RWPE1 (cell line): ENCODE measurements around the gene TBX15.

Experiments
- CTCF ChIA-PET: fragments of 350-600 bp; sonication (Branson Sonifier 250); formaldehyde crosslinking; extraction: SDS; loops from one replicate; lab custom pipeline; 2021; lab: Yijun Ruan, JAX
- POLR2A ChIA-PET: fragments of 400-600 bp; formaldehyde crosslinking; extraction: SDS; loops from one replicate; lab custom pipeline; 2020; ENCODE audit warnings: antibody characterized with exemption; ENCODE audit not compliant: low non-redundant PET; lab: Yijun Ruan, JAX
- DNase-seq: peaks from one replicate; pipeline ENCODE4 v3.0.0; 2012; ENCODE audit warnings: low spot score
- H3K27ac ChIP-seq: fragments of 450-650 bp; 2 replicates; pipeline ENCODE4 v1.5.1; 2017
- TF ChIP-seq, protein P1 (sequence below): fragments of 450-650 bp; conservative IDR thresholded peaks from 2 replicates; pipeline ENCODE4 v1.5.1; 2017; ENCODE audit warnings: low read depth, mild to moderate bottlenecking

The TBX15 gene

DNA sequence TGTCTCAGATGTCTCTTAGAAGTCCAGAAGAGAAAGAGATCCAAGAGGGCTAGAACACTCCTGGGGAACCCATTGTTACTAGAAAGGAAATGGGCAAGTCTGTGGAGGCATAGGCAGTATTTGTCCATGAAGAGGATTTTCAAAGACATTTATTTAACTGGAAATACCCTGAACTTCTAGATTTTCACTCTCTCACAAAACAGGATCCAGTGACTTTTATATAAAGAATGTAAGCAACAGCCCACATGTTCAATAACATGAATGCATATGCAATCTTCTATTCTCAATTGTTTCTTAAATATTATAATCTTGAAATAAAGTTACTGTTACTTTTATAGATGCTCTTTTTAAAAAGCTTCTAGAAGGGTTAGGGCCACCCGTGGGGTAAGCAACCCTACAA is 53.4 kb downstream of the TBX15 start:
- DNase-seq = no peak
- ChIA-PET POLR2A (no interaction called here), CTCF (no interaction called here)
- no peak overlapping the region for H3K27ac ChIP-seq
- TF ChIP-seq, protein P1, sequence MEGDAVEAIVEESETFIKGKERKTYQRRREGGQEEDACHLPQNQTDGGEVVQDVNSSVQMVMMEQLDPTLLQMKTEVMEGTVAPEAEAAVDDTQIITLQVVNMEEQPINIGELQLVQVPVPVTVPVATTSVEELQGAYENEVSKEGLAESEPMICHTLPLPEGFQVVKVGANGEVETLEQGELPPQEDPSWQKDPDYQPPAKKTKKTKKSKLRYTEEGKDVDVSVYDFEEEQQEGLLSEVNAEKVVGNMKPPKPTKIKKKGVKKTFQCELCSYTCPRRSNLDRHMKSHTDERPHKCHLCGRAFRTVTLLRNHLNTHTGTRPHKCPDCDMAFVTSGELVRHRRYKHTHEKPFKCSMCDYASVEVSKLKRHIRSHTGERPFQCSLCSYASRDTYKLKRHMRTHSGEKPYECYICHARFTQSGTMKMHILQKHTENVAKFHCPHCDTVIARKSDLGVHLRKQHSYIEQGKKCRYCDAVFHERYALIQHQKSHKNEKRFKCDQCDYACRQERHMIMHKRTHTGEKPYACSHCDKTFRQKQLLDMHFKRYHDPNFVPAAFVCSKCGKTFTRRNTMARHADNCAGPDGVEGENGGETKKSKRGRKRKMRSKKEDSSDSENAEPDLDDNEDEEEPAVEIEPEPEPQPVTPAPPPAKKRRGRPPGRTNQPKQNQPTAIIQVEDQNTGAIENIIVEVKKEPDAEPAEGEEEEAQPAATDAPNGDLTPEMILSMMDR = no peak

DNA sequence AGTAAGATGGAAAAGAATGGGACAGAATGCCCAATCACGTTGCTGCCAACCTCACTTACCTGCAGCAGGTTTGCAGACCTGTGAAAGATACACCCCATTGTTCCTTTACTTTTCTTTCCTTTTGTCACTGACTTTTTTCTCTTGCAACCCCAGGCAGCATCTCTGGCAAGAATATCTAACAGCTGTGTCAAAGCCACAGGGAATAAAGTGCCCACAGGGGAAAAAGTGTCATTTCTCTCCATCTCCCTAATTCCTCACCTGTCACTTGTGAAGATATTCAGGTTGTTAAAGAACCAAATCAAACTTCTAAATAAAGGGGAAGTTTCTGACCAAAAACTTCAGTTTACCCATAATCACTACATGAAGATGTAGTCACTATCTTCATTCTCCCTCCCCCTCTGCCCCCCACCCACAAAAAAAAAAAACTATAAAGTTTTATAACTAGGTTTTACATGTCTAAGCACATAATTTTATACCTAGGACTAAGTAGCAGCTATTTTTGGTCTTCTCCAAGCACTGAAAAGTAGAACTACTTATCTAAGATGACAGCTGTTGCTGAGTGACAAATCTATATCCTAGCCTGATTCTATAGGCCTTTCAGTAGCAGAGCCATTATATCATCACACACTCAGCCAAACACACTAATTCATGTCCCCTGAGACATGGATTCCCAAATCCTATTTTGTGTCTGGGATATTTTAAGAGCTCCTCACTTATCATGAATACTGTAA is 54.9 kb downstream of the TBX15 start:
- TF ChIP-seq, protein P1 = no peak
- POLR2A ChIA-PET = no interaction called here
- CTCF ChIA-PET = interaction anchor here (0.6 kb wide), 1 partner anchor 1139 kb away, joined by 3 read pairs; no protein-coding TSS in a partner anchor
- no peak overlapping the region for H3K27ac ChIP-seq
- DNase-seq = no peak

- POLR2A ChIA-PET = no interaction called here
- H3K27ac ChIP-seq = no peak overlapping the region
- no peak for DNase-seq
- CTCF ChIA-PET = no interaction called here
- TF ChIP-seq, protein P1 = no peak
Measured at GRCh38 chr1:118931876-118932275, 56.3 kb downstream of the TBX15 start.

DNA sequence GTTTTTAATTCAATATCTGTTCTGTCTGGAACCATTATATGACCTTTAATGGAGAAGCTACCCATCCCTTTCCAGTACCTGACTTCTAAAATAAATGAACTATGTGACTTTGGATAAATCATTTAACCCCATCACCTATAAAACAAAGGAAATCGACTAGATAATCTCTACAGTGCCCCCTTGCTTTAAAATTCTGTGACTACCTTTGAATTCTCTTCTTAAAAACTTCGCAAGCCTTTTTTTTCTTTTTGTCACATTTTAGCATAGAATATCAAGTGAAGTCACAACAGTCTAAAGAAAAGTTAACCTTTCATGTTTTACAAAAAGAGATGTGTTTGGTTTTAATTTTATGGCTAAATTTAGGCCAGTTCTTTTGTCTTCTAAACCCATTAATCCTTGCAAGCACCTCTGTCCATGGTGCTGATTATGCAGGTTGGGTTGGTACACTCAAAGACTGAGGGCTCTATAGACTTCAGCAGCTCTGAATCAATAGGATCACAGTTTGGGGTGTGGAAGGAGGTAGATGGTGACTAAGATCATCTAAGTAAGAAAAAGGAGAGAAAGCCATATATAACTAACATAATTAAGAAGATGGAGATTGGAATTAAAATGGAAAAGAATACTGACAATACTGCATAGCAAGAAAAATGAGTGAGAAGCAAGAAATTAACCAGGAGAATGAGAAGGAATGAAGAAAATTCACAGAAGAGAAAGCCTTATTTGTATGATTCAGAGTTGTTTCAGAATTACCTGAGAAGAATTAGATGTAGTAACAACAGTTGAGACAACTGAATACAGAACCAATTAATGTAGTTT is 59.2 kb downstream of the TBX15 start:
- CTCF ChIA-PET = interaction anchor here (0.7 kb wide), 1 partner anchor 210 kb away, joined by 3 read pairs; no protein-coding TSS in a partner anchor
- POLR2A ChIA-PET = no interaction called here
- DNase-seq = peak; percentile 28
- H3K27ac ChIP-seq = no peak overlapping the region
- TF ChIP-seq, protein P1 = no peak

- TF ChIP-seq, protein P1 = no peak
- DNase-seq = no peak
- CTCF ChIA-PET = interaction anchor here (0.6 to 0.7 kb wide), 2 partner anchors 80 to 209 kb away, joined by 3 to 8 read pairs; no protein-coding TSS in a partner anchor
- POLR2A ChIA-PET = no interaction called here
- no peak overlapping the region for H3K27ac ChIP-seq
Measured at GRCh38 chr1:118927427-118928187, 60.5 kb downstream of the TBX15 start.

- ChIA-PET POLR2A (no interaction called here), CTCF (no interaction called here)
- DNase-seq = no peak
- H3K27ac ChIP-seq = no peak overlapping the region
- TF ChIP-seq, protein P1 = no peak
Measured at GRCh38 chr1:118926261-118926660, 61.9 kb downstream of the TBX15 start.
